Neutrophil (primary cell): ENCODE data around the gene KRT82.

Experiments used
- H3K27ac ChIP-seq: fragments of 200-600 bp; sonication (generic); 2 replicates; pipeline ENCODE4 v1.5.1; 2016; ENCODE audit warnings: mild to moderate bottlenecking, moderate library complexity
- H3K27me3 ChIP-seq: fragments of 200-600 bp; sonication (generic); 2 replicates; pipeline ENCODE4 v1.6.0; 2016; ENCODE audit warnings: mild to moderate bottlenecking
- H3K36me3 ChIP-seq: fragments of 200-600 bp; sonication (generic); 2 replicates; pipeline ENCODE4 v1.5.1; 2017
- H3K4me1 ChIP-seq, 2 experiments: fragments of 200-600 bp in 1 of 2; sonication (generic) in 1 of 2; 1 replicate in 1 of 2; 2 replicates in 1 of 2; pipeline versions ENCODE4 v1.5.1 to v1.6.1; 2013 to 2016; ENCODE audit warnings: low read depth in 1 of 2, low read length in 1 of 2, mild to moderate bottlenecking in 1 of 2, moderate library complexity in 1 of 2; ENCODE audit not compliant: control insufficient read depth in 1 of 2, insufficient read depth in 1 of 2
- H3K4me3 ChIP-seq, 2 experiments: fragments of 200-600 bp in 1 of 2; sonication (generic) in 1 of 2; 1 replicate in 1 of 2; 2 replicates in 1 of 2; pipeline ENCODE4 v1.5.1; 2013 to 2016; ENCODE audit warnings: low read depth in 1 of 2, low read length in 1 of 2, mild to moderate bottlenecking in 1 of 2, moderate library complexity in 1 of 2
- H3K9me3 ChIP-seq: fragments of 200-600 bp; sonication (generic); 2 replicates; pipeline ENCODE4 v1.5.1; 2016
- CTCF ChIP-seq: fragments of 200-600 bp; sonication (generic); IDR thresholded peaks from 2 replicates; pipeline ENCODE4 v1.5.1; 2016; ENCODE audit warnings: antibody characterized with exemption

Gene KRT82

GRCh38 chr12:52387859-52388258, 18.3 kb downstream of the KRT82 start:
- Histone ChIP-seq H3K36me3 (no peaks in the 10 kb centered on the region), H3K27ac (no peak overlapping the region), H3K4me1 (no peaks in the 10 kb centered on the region), H3K27me3 (peaks cover 27% of the 10 kb centered on the region), H3K9me3 (no peaks in the 10 kb centered on the region), H3K4me3 (no peak overlapping the region)
- TF ChIP-seq CTCF = no peak

GRCh38 chr12:52385226-52385702, 20.9 kb downstream of the KRT82 start, which contains the start of gene KRT84:
TSS of gene KRT84 (minus strand) at chr12:52385652. CDS start at chr12:52385585, 67 bp downstream.
- Histone ChIP-seq H3K4me3 (no peak within 1 kb of the TSS), H3K4me1 (no peaks in the 10 kb centered on the region), H3K9me3 (no peaks in the 10 kb centered on the region), H3K27ac (no peak within 1 kb of the TSS), H3K36me3 (no peaks in the 10 kb centered on the region), H3K27me3 (peaks cover 34% of the 10 kb centered on the region)
- no peak for TF ChIP-seq CTCF

GRCh38 chr12:52383331-52383730, 22.8 kb downstream of the KRT82 start:
- Histone ChIP-seq H3K4me3 (no peak overlapping the region), H3K27ac (no peak overlapping the region), H3K27me3 (peaks cover 19% of the 10 kb centered on the region), H3K36me3 (no peaks in the 10 kb centered on the region), H3K4me1 (no peaks in the 10 kb centered on the region), H3K9me3 (no peaks in the 10 kb centered on the region)
- no peak for TF ChIP-seq CTCF

GRCh38 chr12:52382854-52383253, 23.3 kb downstream of the KRT82 start:
- H3K27me3 ChIP-seq = peaks cover 15% of the 10 kb centered on the region
- H3K4me3 ChIP-seq = no peak overlapping the region
- H3K9me3 ChIP-seq = no peaks in the 10 kb centered on the region
- no peak for TF ChIP-seq CTCF
- no peaks in the 10 kb centered on the region for H3K4me1 ChIP-seq
- H3K36me3 ChIP-seq = no peaks in the 10 kb centered on the region
- no peak overlapping the region for H3K27ac ChIP-seq

- TF ChIP-seq CTCF = no peak
- H3K36me3 ChIP-seq = no peaks in the 10 kb centered on the region
- peaks cover 16% of the 10 kb centered on the region for H3K27me3 ChIP-seq
- no peaks in the 10 kb centered on the region for H3K4me1 ChIP-seq
- H3K27ac ChIP-seq = no peak overlapping the region
- no peak overlapping the region for H3K4me3 ChIP-seq
- no peaks in the 10 kb centered on the region for H3K9me3 ChIP-seq
Observed at GRCh38 chr12:52381206-52381605, 24.9 kb downstream of the KRT82 start.

GRCh38 chr12:52380271-52380694, 25.9 kb downstream of the KRT82 start:
- peaks cover 22% of the 10 kb centered on the region for H3K27me3 ChIP-seq
- H3K9me3 ChIP-seq = no peaks in the 10 kb centered on the region
- no peak overlapping the region for H3K4me3 ChIP-seq
- no peak overlapping the region for H3K27ac ChIP-seq
- no peaks in the 10 kb centered on the region for H3K4me1 ChIP-seq
- no peak for TF ChIP-seq CTCF
- no peaks in the 10 kb centered on the region for H3K36me3 ChIP-seq
